ENCODE measurements around the gene EFCAB6. TPM values are rescaled to one million over a fixed set of nuclear protein-coding genes. Genes with fewer than 3 reads are reported as not detected.

Gene EFCAB6
- total RNA-seq, 1 experiment from 2014 or later: 0.21 TPM

GRCh38 chr22:43634316-43634715 is 177.8 kb downstream of the EFCAB6 start:
- H3K36me3 ChIP-seq (ENCODE audit: control insufficient read depth, insufficient read depth, low read length): no peaks in the 10 kb centered on the region
- ChIA-PET POLR2A (no interaction called here), CTCF (no interaction called here)
- no peak for TF ChIP-seq CTCF (IDR thresholded peaks at IDR 0.05)
- TF ChIP-seq, protein P1, sequence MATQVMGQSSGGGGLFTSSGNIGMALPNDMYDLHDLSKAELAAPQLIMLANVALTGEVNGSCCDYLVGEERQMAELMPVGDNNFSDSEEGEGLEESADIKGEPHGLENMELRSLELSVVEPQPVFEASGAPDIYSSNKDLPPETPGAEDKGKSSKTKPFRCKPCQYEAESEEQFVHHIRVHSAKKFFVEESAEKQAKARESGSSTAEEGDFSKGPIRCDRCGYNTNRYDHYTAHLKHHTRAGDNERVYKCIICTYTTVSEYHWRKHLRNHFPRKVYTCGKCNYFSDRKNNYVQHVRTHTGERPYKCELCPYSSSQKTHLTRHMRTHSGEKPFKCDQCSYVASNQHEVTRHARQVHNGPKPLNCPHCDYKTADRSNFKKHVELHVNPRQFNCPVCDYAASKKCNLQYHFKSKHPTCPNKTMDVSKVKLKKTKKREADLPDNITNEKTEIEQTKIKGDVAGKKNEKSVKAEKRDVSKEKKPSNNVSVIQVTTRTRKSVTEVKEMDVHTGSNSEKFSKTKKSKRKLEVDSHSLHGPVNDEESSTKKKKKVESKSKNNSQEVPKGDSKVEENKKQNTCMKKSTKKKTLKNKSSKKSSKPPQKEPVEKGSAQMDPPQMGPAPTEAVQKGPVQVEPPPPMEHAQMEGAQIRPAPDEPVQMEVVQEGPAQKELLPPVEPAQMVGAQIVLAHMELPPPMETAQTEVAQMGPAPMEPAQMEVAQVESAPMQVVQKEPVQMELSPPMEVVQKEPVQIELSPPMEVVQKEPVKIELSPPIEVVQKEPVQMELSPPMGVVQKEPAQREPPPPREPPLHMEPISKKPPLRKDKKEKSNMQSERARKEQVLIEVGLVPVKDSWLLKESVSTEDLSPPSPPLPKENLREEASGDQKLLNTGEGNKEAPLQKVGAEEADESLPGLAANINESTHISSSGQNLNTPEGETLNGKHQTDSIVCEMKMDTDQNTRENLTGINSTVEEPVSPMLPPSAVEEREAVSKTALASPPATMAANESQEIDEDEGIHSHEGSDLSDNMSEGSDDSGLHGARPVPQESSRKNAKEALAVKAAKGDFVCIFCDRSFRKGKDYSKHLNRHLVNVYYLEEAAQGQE (IDR thresholded peaks at IDR 0.05; ENCODE audit: insufficient read depth in 1 of 2, low read depth in 2 of 2, low read length in 1 of 2): no peak
- TF ChIP-seq SIN3A (IDR thresholded peaks at IDR 0.05; ENCODE audit: borderline replicate concordance, insufficient read depth, low read depth, low read length): no peak
- no peaks in the 10 kb centered on the region for H3K4me1 ChIP-seq (ENCODE audit: control insufficient read depth, insufficient read depth, low read length)
- no peaks in the 10 kb centered on the region for H3K27me3 ChIP-seq (ENCODE audit: control insufficient read depth, insufficient read depth, low read length)
- no peak for ATAC-seq
- peaks cover 3% of the 10 kb centered on the region; the same call in 1 of the 2 replicates for H3K9me3 ChIP-seq (ENCODE audit: control insufficient read depth, insufficient read depth, low read depth, low read length)
- intact Hi-C loops (cut with micrococcal nuclease; ENCODE audit: unreplicated experiment): no loop called here
- H3K27ac ChIP-seq (ENCODE audit: low read length): no peak overlapping the region
- DNase-seq (ENCODE audit: low read depth, low spot score): no peak
- no peak overlapping the region for H3K4me3 ChIP-seq (ENCODE audit: low read depth in 2 of 2, low read length in 2 of 2)
- no TSS peak for BruUV-seq (replicated peaks)
- in situ Hi-C loops (cut with HindIII; ENCODE audit: low pct_unique_long_range_greater_than_20kb, low sequenced_read_pairs): no loop called here

- Histone ChIP-seq H3K9me3 (ENCODE audit: control insufficient read depth, insufficient read depth, low read depth, low read length) (no peaks in the 10 kb centered on the region), H3K36me3 (ENCODE audit: control insufficient read depth, insufficient read depth, low read length) (no peaks in the 10 kb centered on the region), H3K4me1 (ENCODE audit: control insufficient read depth, insufficient read depth, low read length) (no peaks in the 10 kb centered on the region), H3K27me3 (ENCODE audit: control insufficient read depth, insufficient read depth, low read length) (no peaks in the 10 kb centered on the region), H3K4me3 (ENCODE audit: low read depth in 2 of 2, low read length in 2 of 2) (no peak overlapping the region), H3K27ac (ENCODE audit: low read length) (no peak overlapping the region)
- DNase-seq (ENCODE audit: low read depth, low spot score) (no peak), ATAC-seq (no peak)
- in situ Hi-C loops (cut with HindIII; ENCODE audit: low pct_unique_long_range_greater_than_20kb, low sequenced_read_pairs): no loop called here
- BruUV-seq (replicated peaks): no TSS peak
- ChIA-PET CTCF (no interaction called here), POLR2A (no interaction called here)
- intact Hi-C loops (cut with micrococcal nuclease; ENCODE audit: unreplicated experiment): no loop called here
- TF ChIP-seq CTCF (IDR thresholded peaks at IDR 0.05) (no peak), SIN3A (IDR thresholded peaks at IDR 0.05; ENCODE audit: borderline replicate concordance, insufficient read depth, low read depth, low read length) (no peak), POLR2AphosphoS5 (IDR thresholded peaks at IDR 0.05; ENCODE audit: low read depth, low read length) (no peak), TCF7L2 (IDR thresholded peaks at IDR 0.05; ENCODE audit: low read depth, low read length) (no peak)
- TF ChIP-seq, protein P1 (IDR thresholded peaks at IDR 0.05; ENCODE audit: insufficient read depth in 1 of 2, low read depth in 2 of 2, low read length in 1 of 2): no peak
Observed at GRCh38 chr22:43633631-43634285, 178.3 kb downstream of the EFCAB6 start.
